Measurements from ENCODE around the gene GYS1. TPM values are rescaled to one million over a fixed set of nuclear protein-coding genes. Genes with fewer than 3 reads are reported as not detected.
"Not testable (repeated sequence)": the region's sequence is repeated elsewhere in the genome, so short reads cannot be mapped to it uniquely, and the experiment has no call there.

The GYS1 gene
- total RNA-seq: 100 to 1,000 TPM in 1 of 2 donors, 10 to 100 TPM in 1; 85.7 to 119 TPM

GRCh38 chr19:48993175-48994034 is at the start of gene GYS1, which contains the start of gene RUVBL2:
GYS1 (minus strand) TSS chr19:48993309; CDS start chr19:48993112, 197 bp downstream.
RUVBL2 (plus strand) TSS chr19:48993887; CDS start chr19:48993912, 25 bp downstream.
- no peaks in the 10 kb centered on the region for H3K27me3 Mint-ChIP-seq
- peak within 1 kb of the TSS; percentile 99 for H3K4me3 Mint-ChIP-seq
- ATAC-seq: peak; percentile 95 to 96
- H3K36me3 Mint-ChIP-seq: peaks cover 4% of the 10 kb centered on the region
- peak within 1 kb of the TSS; percentile 95 to 96 for H3K27ac Mint-ChIP-seq
- DNase-seq (ENCODE audit: low spot score): peak; percentile 100
- H3K4me1 Mint-ChIP-seq (ENCODE audit: low read depth in 2 of 2): peaks cover 34 to 42% of the 10 kb centered on the region in 2 donors
- no peaks in the 10 kb centered on the region for H3K9me3 Mint-ChIP-seq

- not testable (repeated sequence) for H3K4me3 Mint-ChIP-seq; H3K4me1 Mint-ChIP-seq (ENCODE audit: low read depth in 2 of 2); H3K9me3 Mint-ChIP-seq; DNase-seq (ENCODE audit: low spot score); H3K27ac Mint-ChIP-seq; H3K27me3 Mint-ChIP-seq; ATAC-seq; H3K36me3 Mint-ChIP-seq
Measured at GRCh38 chr19:49042666-49043065, 49.6 kb upstream of the GYS1 start.

- no peaks in the 10 kb centered on the region for H3K36me3 Mint-ChIP-seq
- H3K9me3 Mint-ChIP-seq: no peaks in the 10 kb centered on the region
- H3K4me1 Mint-ChIP-seq (ENCODE audit: low read depth in 2 of 2): no peaks in the 10 kb centered on the region
- H3K27ac Mint-ChIP-seq: no peak overlapping the region
- no peak for DNase-seq (ENCODE audit: low spot score)
- H3K27me3 Mint-ChIP-seq: no peaks in the 10 kb centered on the region
- no peak for ATAC-seq
- no peak overlapping the region for H3K4me3 Mint-ChIP-seq
Measured at GRCh38 chr19:49042177-49042576, 49.1 kb upstream of the GYS1 start.

DNA sequence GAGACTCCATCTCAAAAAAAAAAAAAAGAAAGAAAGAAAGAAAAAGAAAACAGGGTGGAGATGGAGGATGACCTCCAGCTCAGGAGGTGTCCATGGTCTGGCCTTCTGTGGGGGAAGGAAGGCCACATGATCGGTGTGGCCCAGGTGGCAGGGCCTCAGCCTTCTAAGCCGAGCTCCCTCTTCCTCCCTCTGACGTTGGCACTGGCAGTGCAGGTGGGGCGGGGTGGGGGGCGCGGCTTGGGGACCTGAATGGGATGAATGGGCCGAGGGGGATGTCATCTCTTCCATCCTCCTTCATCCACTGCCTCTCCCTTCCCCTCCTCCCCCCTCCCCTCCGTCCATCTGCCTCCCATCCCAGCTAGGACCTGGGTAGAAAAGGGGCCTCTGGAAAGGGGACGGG is 46.6 kb upstream of the GYS1 start:
- H3K27ac Mint-ChIP-seq: not testable (repeated sequence)

GRCh38 chr19:49038557-49039276 is 45.6 kb upstream of the GYS1 start:
- not testable (repeated sequence) for ATAC-seq; H3K36me3 Mint-ChIP-seq; H3K4me3 Mint-ChIP-seq; DNase-seq (ENCODE audit: low spot score); H3K4me1 Mint-ChIP-seq (ENCODE audit: low read depth in 2 of 2); H3K9me3 Mint-ChIP-seq; H3K27ac Mint-ChIP-seq; H3K27me3 Mint-ChIP-seq

More for the DNA sequence above, 46.6 kb upstream of the GYS1 start:
- not testable (repeated sequence) for H3K9me3 Mint-ChIP-seq; DNase-seq (ENCODE audit: low spot score); ATAC-seq; H3K4me3 Mint-ChIP-seq; H3K27me3 Mint-ChIP-seq; H3K36me3 Mint-ChIP-seq; H3K4me1 Mint-ChIP-seq (ENCODE audit: low read depth in 2 of 2)

- not testable (repeated sequence) for DNase-seq (ENCODE audit: low spot score); H3K27me3 Mint-ChIP-seq; ATAC-seq; H3K36me3 Mint-ChIP-seq; H3K4me1 Mint-ChIP-seq (ENCODE audit: low read depth in 2 of 2); H3K9me3 Mint-ChIP-seq; H3K4me3 Mint-ChIP-seq; H3K27ac Mint-ChIP-seq
Measured at GRCh38 chr19:49038111-49038510, 45.0 kb upstream of the GYS1 start.

DNA sequence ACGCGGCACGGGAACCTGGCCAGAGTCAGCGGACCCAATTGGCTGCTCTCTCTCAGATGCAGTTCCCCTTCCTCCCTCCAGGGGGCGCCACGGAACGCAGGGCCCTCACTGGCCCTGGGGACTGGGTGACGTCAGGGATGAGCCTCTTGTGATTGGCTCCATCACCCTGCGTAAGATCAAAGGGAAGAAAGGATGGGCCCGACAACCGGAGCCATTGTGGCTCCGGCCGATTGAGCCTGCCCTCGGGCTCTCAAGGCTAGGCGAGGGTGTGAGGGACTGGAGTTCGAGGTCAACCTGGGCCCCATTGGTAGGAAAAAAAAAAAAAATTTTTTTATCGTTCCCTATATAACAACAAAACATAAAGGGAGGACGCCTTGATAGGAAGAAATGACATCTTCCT is 43.7 kb upstream of the GYS1 start, which contains the start of gene CGB1:
TSS of gene CGB1 (minus strand) at position 81 of the 400 bp plus-strand sequence. CDS start 184 bp downstream, outside the sequence.
- H3K27ac Mint-ChIP-seq; H3K4me1 Mint-ChIP-seq (ENCODE audit: low read depth in 2 of 2); H3K4me3 Mint-ChIP-seq; H3K9me3 Mint-ChIP-seq; DNase-seq (ENCODE audit: low spot score); H3K27me3 Mint-ChIP-seq; H3K36me3 Mint-ChIP-seq: not testable (repeated sequence)
- ATAC-seq: peak; percentile 56 to 64

GRCh38 chr19:49031642-49032301 is 38.7 kb upstream of the GYS1 start, which contains the start of gene CGB2:
CGB2 (plus strand) TSS chr19:49031890; CDS start chr19:49032096, 206 bp downstream.
- peak; percentile 85 to 88 for ATAC-seq
- H3K36me3 Mint-ChIP-seq; H3K4me3 Mint-ChIP-seq; H3K4me1 Mint-ChIP-seq (ENCODE audit: low read depth in 2 of 2); H3K27me3 Mint-ChIP-seq; H3K9me3 Mint-ChIP-seq: not testable (repeated sequence)
- H3K27ac Mint-ChIP-seq: peak within 1 kb of the TSS; percentile 35 to 68
- peak; percentile 81 for DNase-seq (ENCODE audit: low spot score)

GRCh38 chr19:49030323-49030722 is 37.2 kb upstream of the GYS1 start:
- not testable (repeated sequence) for H3K9me3 Mint-ChIP-seq; H3K27ac Mint-ChIP-seq; ATAC-seq; H3K36me3 Mint-ChIP-seq; H3K27me3 Mint-ChIP-seq; H3K4me3 Mint-ChIP-seq; H3K4me1 Mint-ChIP-seq (ENCODE audit: low read depth in 2 of 2); DNase-seq (ENCODE audit: low spot score)

DNA sequence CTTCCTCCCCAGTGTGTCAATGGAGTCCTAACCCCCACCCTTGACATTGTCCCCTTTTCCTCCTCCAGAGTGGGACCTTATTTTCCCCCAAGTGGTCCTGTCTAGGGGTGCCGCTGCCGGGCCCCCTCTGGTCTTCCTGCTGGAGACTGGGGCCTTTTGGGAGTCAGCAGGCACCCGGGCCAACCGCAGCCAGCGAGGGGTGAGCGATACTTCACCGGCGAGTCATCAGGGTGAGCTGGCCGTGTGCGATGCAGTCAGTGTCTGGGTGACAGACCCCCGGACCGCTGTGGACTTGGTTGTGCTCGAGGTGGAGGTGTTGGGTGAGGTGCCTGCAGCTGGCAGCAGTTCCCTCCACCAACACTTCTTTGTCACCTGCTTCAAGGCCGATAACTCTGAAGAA is 36.6 kb upstream of the GYS1 start:
- not testable (repeated sequence) for H3K36me3 Mint-ChIP-seq; H3K4me3 Mint-ChIP-seq; ATAC-seq; H3K27ac Mint-ChIP-seq; DNase-seq (ENCODE audit: low spot score); H3K9me3 Mint-ChIP-seq; H3K4me1 Mint-ChIP-seq (ENCODE audit: low read depth in 2 of 2); H3K27me3 Mint-ChIP-seq

DNA sequence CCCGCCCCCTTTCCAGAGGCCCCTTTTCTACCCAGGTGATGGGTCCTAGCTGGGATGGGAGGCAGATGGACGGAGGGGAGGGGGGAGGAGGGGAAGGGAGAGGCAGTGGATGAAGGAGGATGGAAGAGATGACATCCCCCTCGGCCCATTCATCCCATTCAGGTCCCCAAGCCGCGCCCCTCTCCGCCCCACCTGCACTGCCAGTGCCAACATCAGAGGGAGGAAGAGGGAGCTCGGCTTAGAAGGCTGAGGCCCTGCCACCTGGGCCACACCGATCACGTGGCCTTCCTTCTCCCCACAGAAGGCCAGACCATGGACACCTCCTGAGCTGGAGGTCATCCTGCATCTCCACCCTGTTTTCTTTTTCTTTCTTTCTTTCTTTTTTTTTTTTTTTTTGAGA is 35.6 kb upstream of the GYS1 start:
- H3K4me1 Mint-ChIP-seq (ENCODE audit: low read depth in 2 of 2); H3K27ac Mint-ChIP-seq; H3K36me3 Mint-ChIP-seq; DNase-seq (ENCODE audit: low spot score); H3K4me3 Mint-ChIP-seq; H3K27me3 Mint-ChIP-seq; H3K9me3 Mint-ChIP-seq; ATAC-seq: not testable (repeated sequence)

- H3K4me1 Mint-ChIP-seq (ENCODE audit: low read depth in 2 of 2); DNase-seq (ENCODE audit: low spot score); H3K4me3 Mint-ChIP-seq; H3K9me3 Mint-ChIP-seq; H3K36me3 Mint-ChIP-seq; ATAC-seq; H3K27me3 Mint-ChIP-seq; H3K27ac Mint-ChIP-seq: not testable (repeated sequence)
Measured at GRCh38 chr19:49025599-49025998, 32.5 kb upstream of the GYS1 start.

DNA sequence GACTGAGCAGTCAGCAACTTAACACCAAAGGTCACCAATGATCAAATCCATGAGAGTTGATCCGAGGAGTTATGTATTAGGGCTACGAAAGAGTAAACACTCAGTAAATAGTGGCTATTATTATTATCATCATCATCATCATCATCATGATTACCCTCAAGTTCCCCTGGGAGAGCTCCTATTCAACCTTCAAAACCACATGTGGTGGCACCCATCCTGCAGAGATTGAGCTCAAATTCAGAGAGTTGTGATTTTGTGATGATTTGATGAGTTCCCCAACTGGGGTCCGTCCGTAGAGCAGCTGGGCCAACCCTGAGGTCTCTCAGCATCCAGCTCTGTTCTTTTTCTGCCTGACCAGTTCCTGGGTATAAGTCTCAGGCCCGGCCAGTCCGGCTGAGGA is 32.0 kb upstream of the GYS1 start:
- not testable (repeated sequence) for H3K27ac Mint-ChIP-seq; H3K36me3 Mint-ChIP-seq; H3K27me3 Mint-ChIP-seq; H3K4me3 Mint-ChIP-seq; ATAC-seq; DNase-seq (ENCODE audit: low spot score); H3K9me3 Mint-ChIP-seq; H3K4me1 Mint-ChIP-seq (ENCODE audit: low read depth in 2 of 2)
